Thyroid gland (tissue), 4 donors: Measurements from ENCODE around the gene ZNF8.

ENCODE experiments used
- POLR2A ChIP-seq, 2 donors: fragments of 450-650 bp; IDR thresholded peaks; one replicate each; pipeline ENCODE4 v1.6.1; 2017; ENCODE audit warnings: antibody characterized with exemption in 2 of 2, mild to moderate bottlenecking in 2 of 2, moderate library complexity in 1 of 2
- TF ChIP-seq, protein P1 (sequence below), 6 experiments: fragments of 200-600 bp in 3 of 6; fragments of 450-650 bp in 3 of 6; sonication (generic) in 3 of 6; IDR thresholded peaks; one replicate each; pipeline ENCODE4 v1.5.1; 2016 to 2019; ENCODE audit warnings: antibody characterized with exemption in 6 of 6, mild to moderate bottlenecking in 2 of 6, inconsistent platforms in 1 of 6, moderate library complexity in 1 of 6

DNA sequence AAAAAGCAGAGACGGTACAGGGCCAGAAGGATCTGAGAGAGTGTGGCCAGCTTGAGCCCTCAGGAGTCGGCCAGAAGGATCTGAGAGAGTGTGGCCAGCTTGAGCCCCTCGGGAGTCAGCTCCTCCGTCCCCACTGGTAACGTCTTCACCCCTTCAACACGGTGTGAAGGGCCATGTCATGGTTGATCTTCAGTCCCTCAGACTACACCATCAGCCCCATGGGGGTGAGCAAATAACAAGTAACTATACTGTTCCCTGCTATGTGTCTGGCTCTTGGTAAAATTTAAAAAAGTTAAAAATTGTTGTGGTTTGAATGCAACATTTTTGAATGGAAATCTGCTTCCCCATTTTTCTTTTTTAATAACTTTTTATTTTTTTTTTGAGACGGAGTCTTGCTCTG is 1.6 kb upstream of the ZNF8 start:
- TF ChIP-seq, protein P1, sequence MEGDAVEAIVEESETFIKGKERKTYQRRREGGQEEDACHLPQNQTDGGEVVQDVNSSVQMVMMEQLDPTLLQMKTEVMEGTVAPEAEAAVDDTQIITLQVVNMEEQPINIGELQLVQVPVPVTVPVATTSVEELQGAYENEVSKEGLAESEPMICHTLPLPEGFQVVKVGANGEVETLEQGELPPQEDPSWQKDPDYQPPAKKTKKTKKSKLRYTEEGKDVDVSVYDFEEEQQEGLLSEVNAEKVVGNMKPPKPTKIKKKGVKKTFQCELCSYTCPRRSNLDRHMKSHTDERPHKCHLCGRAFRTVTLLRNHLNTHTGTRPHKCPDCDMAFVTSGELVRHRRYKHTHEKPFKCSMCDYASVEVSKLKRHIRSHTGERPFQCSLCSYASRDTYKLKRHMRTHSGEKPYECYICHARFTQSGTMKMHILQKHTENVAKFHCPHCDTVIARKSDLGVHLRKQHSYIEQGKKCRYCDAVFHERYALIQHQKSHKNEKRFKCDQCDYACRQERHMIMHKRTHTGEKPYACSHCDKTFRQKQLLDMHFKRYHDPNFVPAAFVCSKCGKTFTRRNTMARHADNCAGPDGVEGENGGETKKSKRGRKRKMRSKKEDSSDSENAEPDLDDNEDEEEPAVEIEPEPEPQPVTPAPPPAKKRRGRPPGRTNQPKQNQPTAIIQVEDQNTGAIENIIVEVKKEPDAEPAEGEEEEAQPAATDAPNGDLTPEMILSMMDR (IDR thresholded peaks at IDR 0.05), result no peak
- TF ChIP-seq POLR2A (IDR thresholded peaks at IDR 0.05), result no peak
